ENCODE results near the gene DENND4B.

DENND4B gene

DNA sequence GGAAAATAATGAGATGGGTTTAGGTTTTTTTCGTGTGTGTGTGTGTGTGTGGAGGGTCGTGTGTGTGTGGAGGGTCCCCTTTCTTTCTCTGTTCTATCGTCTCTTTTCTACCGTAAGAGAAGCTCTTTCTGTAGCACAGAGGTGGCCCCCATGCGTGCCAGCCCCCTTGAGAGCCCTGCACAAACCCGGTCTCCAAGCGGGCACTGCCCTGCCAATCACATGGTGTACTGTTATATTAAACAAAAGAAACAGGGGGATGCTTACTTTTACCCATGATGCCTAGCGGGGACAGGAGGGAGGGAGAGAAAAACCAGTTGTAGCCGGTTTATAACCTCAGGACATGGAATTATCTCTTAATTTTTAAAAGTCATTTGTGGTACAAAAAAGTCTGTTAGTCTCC lies 64.8 kb downstream of the DENND4B start:
- Histone ChIP-seq H3K4me3 (peak overlapping the region; percentile 38), H3K27ac (no peak overlapping the region)
- DNase-seq (ENCODE audit: low spot score): no peak
- TF ChIP-seq, protein P1, sequence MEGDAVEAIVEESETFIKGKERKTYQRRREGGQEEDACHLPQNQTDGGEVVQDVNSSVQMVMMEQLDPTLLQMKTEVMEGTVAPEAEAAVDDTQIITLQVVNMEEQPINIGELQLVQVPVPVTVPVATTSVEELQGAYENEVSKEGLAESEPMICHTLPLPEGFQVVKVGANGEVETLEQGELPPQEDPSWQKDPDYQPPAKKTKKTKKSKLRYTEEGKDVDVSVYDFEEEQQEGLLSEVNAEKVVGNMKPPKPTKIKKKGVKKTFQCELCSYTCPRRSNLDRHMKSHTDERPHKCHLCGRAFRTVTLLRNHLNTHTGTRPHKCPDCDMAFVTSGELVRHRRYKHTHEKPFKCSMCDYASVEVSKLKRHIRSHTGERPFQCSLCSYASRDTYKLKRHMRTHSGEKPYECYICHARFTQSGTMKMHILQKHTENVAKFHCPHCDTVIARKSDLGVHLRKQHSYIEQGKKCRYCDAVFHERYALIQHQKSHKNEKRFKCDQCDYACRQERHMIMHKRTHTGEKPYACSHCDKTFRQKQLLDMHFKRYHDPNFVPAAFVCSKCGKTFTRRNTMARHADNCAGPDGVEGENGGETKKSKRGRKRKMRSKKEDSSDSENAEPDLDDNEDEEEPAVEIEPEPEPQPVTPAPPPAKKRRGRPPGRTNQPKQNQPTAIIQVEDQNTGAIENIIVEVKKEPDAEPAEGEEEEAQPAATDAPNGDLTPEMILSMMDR (IDR thresholded peaks at IDR 0.05): no peak

DNA sequence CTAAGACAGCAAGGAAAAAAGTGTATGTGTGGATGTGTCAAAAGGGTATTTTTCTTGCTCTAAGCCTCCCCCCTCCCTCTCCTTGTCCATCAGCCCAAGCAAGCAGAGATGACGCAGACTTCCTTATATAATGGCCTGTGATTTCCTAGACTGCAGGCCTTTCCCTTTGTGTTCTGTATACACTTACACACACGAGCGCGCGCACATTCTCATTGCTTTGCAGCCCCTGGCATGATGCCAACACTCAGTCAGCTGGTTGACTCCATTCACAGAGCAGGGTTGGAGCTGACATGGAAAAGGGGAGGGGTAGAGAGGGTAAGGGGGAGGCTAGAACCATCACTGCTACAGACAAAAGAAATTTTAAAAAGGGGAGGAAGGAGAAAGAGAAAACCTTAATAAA lies 65.6 kb downstream of the DENND4B start:
- DNase-seq (ENCODE audit: low spot score): peak; percentile 78
- TF ChIP-seq, protein P1 (IDR thresholded peaks at IDR 0.05): no peak
- Histone ChIP-seq H3K27ac (no peak overlapping the region), H3K4me3 (peak overlapping the region; percentile 38)

DNA sequence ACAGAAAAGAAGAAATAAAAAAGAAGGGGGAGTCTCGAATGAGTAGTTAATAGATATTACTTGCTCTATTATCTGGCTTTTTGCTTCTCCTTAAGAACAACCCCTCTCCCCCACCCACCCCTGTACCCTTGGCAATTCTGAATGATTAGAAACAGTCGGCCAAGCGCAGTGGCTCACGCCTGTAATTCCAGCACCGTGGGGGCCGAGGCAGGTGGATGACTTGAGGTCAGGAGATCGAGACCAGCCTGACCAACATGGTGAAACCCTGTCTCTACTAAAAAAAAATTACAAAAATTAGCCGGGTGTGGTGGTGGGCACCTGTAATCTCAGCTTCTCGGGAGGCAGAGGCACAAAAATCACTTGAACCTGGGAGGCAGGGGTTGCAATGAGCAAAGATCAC lies 66.5 kb downstream of the DENND4B start:
- DNase-seq (ENCODE audit: low spot score): no peak
- Histone ChIP-seq H3K4me3 (no peak overlapping the region), H3K27ac (no peak overlapping the region)
- TF ChIP-seq, protein P1 (IDR thresholded peaks at IDR 0.05): no peak
